SK-N-SH (cell line): ENCODE data around the gene ADGRE2. TPM values are rescaled to one million over a fixed set of nuclear protein-coding genes. Genes with fewer than 3 reads are reported as not detected.

Source experiments
- CTCF ChIA-PET: fragments of 300-600, 350-600 bp; formaldehyde crosslinking; extraction: SDS; loops from one replicate; lab custom pipeline; 2021; lab: Yijun Ruan, JAX
- POLR2A ChIA-PET: fragments of 350-600 bp; sonication (Branson Sonifier 250); formaldehyde crosslinking; extraction: SDS; loops from one replicate; lab custom pipeline; 2020; ENCODE audit warnings: antibody characterized with exemption, inconsistent platforms; lab: Yijun Ruan, JAX
- DNase-seq: peaks from one replicate; pipeline ENCODE4 v3.0.0; 2012
- H2AFZ ChIP-seq: fragments of 200-600 bp; sonication (generic); 2 replicates; pipeline ENCODE4 v1.8.1; 2016; ENCODE audit warnings: antibody characterized with exemption, mild to moderate bottlenecking, low read depth
- H3F3A ChIP-seq: fragments of 200-600 bp; sonication (generic); replicated peaks from 2 replicates; pipeline ENCODE3; 2016; ENCODE audit warnings: antibody characterized with exemption, mild to moderate bottlenecking; ENCODE audit not compliant: insufficient read depth
- H3K27ac ChIP-seq, 2 experiments: fragments of 200-500 bp in 1 of 2; fragments of 200-600 bp in 1 of 2; sonication (Bioruptor generic) in 1 of 2; sonication (generic), shearing (Covaris generic) in 1 of 2; 2 replicates each; pipeline versions ENCODE4 v1.5.1 to v1.6.1; 2014 to 2016; ENCODE audit warnings: low read depth in 2 of 2, inconsistent platforms in 1 of 2, low read length in 1 of 2, mild to moderate bottlenecking in 1 of 2, mixed read lengths in 1 of 2
- H3K27me3 ChIP-seq: fragments of 200-600 bp; sonication (generic), shearing (Covaris generic); 2 replicates; pipeline ENCODE4 v1.6.1; 2016; ENCODE audit warnings: mixed run types; ENCODE audit not compliant: insufficient read depth
- H3K36me3 ChIP-seq, 2 experiments: fragments of 200-500 bp in 1 of 2; fragments of 200-600 bp in 1 of 2; sonication (Bioruptor generic) in 1 of 2; sonication (generic) in 1 of 2; replicated peaks in 1 of 2; 2 replicates each; pipeline versions ENCODE3 to v1.5.1; 2014 to 2016; ENCODE audit warnings: low read length in 1 of 2, mild to moderate bottlenecking in 1 of 2; ENCODE audit not compliant: insufficient read depth in 2 of 2, control insufficient read depth in 1 of 2
- H3K4me1 ChIP-seq, 2 experiments: fragments of 200-500 bp in 1 of 2; fragments of 200-600 bp in 1 of 2; sonication (Bioruptor generic) in 1 of 2; sonication (generic), shearing (Covaris generic) in 1 of 2; 2 replicates each; pipeline versions ENCODE4 v1.5.1 to v1.6.1; 2014 to 2016; ENCODE audit warnings: low read depth in 1 of 2, low read length in 1 of 2, mixed run types in 1 of 2; ENCODE audit not compliant: insufficient read depth in 2 of 2, control insufficient read depth in 1 of 2
- H3K4me2 ChIP-seq: fragments of 200-600 bp; sonication (generic), shearing (Covaris generic); 2 replicates; pipeline ENCODE4 v1.6.1; 2017; ENCODE audit warnings: mixed run types
- H3K4me3 ChIP-seq, 2 experiments: fragments of 200-500 bp in 1 of 2; fragments of 200-600 bp in 1 of 2; sonication (Bioruptor generic) in 1 of 2; sonication (generic), shearing (Covaris generic) in 1 of 2; 2 replicates each; pipeline versions ENCODE4 v1.5.1 to v1.8.1; 2014 to 2016; ENCODE audit warnings: low read depth in 2 of 2, inconsistent platforms in 1 of 2, low read length in 1 of 2, mild to moderate bottlenecking in 1 of 2, mixed read lengths in 1 of 2, moderate library complexity in 1 of 2
- H3K79me2 ChIP-seq: fragments of 200-600 bp; sonication (generic); 2 replicates; pipeline ENCODE4 v1.8.1; 2017; ENCODE audit warnings: mild to moderate bottlenecking; ENCODE audit not compliant: insufficient read depth
- H3K9ac ChIP-seq: fragments of 200-600 bp; sonication (generic); 2 replicates; pipeline ENCODE4 v1.6.1; 2017; ENCODE audit warnings: mixed run types
- H3K9me2 ChIP-seq: fragments of 200-600 bp; sonication (generic); 2 replicates; pipeline ENCODE4 v1.6.1; 2017; ENCODE audit warnings: mixed run types
- H3K9me3 ChIP-seq: fragments of 200-600 bp; sonication (generic); 2 replicates; pipeline ENCODE4 v1.6.1; 2017; ENCODE audit warnings: mixed run types, mild to moderate bottlenecking, moderate library complexity
- H4K20me1 ChIP-seq: fragments of 200-600 bp; sonication (generic); 2 replicates; pipeline ENCODE4 v1.6.1; 2017; ENCODE audit warnings: mild to moderate bottlenecking, mixed run types; ENCODE audit not compliant: insufficient read depth
- CHD2 ChIP-seq: fragments of 150-350 bp; IDR thresholded peaks from 2 replicates; pipeline ENCODE4 v1.6.1; 2018; ENCODE audit warnings: low read length; ENCODE audit not compliant: partially characterized antibody
- CTCF ChIP-seq: fragments of 200-600 bp; sonication (generic); IDR thresholded peaks from 2 replicates; pipeline ENCODE4 v1.6.1; 2017; ENCODE audit warnings: antibody characterized with exemption, mild to moderate bottlenecking, moderate library complexity
- EP300 ChIP-seq, 2 experiments: IDR thresholded peaks; 2 replicates each; pipeline versions ENCODE4 v1.4.0 to v1.6.1; 2012; ENCODE audit warnings: borderline replicate concordance in 1 of 2, low read depth in 1 of 2, low read length in 1 of 2
- EZH2phosphoT487 ChIP-seq: fragments of 200-600 bp; sonication (generic); IDR thresholded peaks from 2 replicates; pipeline ENCODE4 v1.6.1; 2017; ENCODE audit warnings: low read depth, mixed run types, mild to moderate bottlenecking, antibody characterized with exemption, moderate library complexity, borderline replicate concordance
- FOSL2 ChIP-seq: IDR thresholded peaks from 2 replicates; pipeline ENCODE4 v1.4.0; 2012; ENCODE audit warnings: low read depth, mild to moderate bottlenecking, moderate library complexity, borderline replicate concordance
- FOXM1 ChIP-seq: IDR thresholded peaks from 2 replicates; pipeline ENCODE4 v1.4.0; 2012; ENCODE audit warnings: low read depth, mild to moderate bottlenecking
- GATA2 ChIP-seq: sonication (generic); formaldehyde crosslinking; IDR thresholded peaks from 2 replicates; pipeline ENCODE4 v1.5.0; 2020; ENCODE audit warnings: mild to moderate bottlenecking, missing genetic modification reagents
- MXI1 ChIP-seq: IDR thresholded peaks from 2 replicates; pipeline ENCODE4 v1.6.1; 2012; ENCODE audit warnings: mild to moderate bottlenecking, low read depth, low read length, improper control_type of control experiment
- POLR2AphosphoS5 ChIP-seq: IDR thresholded peaks from 2 replicates; pipeline ENCODE4 v1.6.1; 2012; ENCODE audit warnings: low read depth, low read length
- RCOR1 ChIP-seq: fragments of 150-350 bp; IDR thresholded peaks from 2 replicates; pipeline ENCODE4 v1.6.1; 2017; ENCODE audit warnings: antibody characterized with exemption, low read length
- RXRA ChIP-seq: IDR thresholded peaks from 2 replicates; pipeline ENCODE4 v1.4.0; 2012; ENCODE audit warnings: low read depth, mild to moderate bottlenecking, borderline replicate concordance
- SIN3A ChIP-seq: IDR thresholded peaks from 2 replicates; pipeline ENCODE4 v1.6.1; 2012; ENCODE audit warnings: low read depth, mild to moderate bottlenecking, low read length, moderate library complexity, borderline replicate concordance
- TAF1 ChIP-seq: IDR thresholded peaks from 2 replicates; pipeline ENCODE4 v1.6.1; 2012; ENCODE audit warnings: low read depth, mild to moderate bottlenecking, low read length, moderate library complexity, borderline replicate concordance
- TCF12 ChIP-seq: IDR thresholded peaks from 2 replicates; pipeline ENCODE4 v1.4.0; 2012
- ZBTB33 ChIP-seq: IDR thresholded peaks from 2 replicates; pipeline ENCODE4 v1.4.0; 2012; ENCODE audit warnings: low read depth, borderline replicate concordance
- WGBS: methylation state at CpG from one replicate; pipeline ENCODE4 v1.1.6; 2017; ENCODE audit warnings: low lambda C conversion rate; 5-methylcytosine and 5-hydroxymethylcytosine counted together
- polyA plus RNA-seq, 3 experiments: library from polyadenylated mRNA; depleted of rRNA; stranded (reverse); fragments of >200 nt; gene quantifications; 2 replicates each; pipeline ENCODE4 v1.2.3, GENCODE V29; 2012
- TF ChIP-seq, protein P1 (sequence below): IDR thresholded peaks from 2 replicates; pipeline ENCODE4; 2012
- TF ChIP-seq, protein P2 (sequence below): IDR thresholded peaks from 2 replicates; pipeline ENCODE4 v1.4.0; 2012; ENCODE audit warnings: low read depth
- TF ChIP-seq, protein P3 (sequence below): IDR thresholded peaks from 2 replicates; pipeline ENCODE4 v1.4.0; 2012; ENCODE audit warnings: low read depth, borderline replicate concordance

ADGRE2 gene
- polyA plus RNA-seq, 1 of the 3 experiments (the other 2 are of a cell fraction): 0.02 TPM

- Histone ChIP-seq H3K36me3 (no peaks in the 10 kb centered on the region), H3K4me1 (no peaks in the 10 kb centered on the region), H3K9me2 (no peaks in the 10 kb centered on the region), H3K9me3 (no peaks in the 10 kb centered on the region), H3K27me3 (peaks cover 13% of the 10 kb centered on the region; the same call in 1 of the 2 replicates), H3K79me2 (no peaks in the 10 kb centered on the region), H3F3A (no peaks in the 10 kb centered on the region), H3K4me2 (no peak overlapping the region), H4K20me1 (no peaks in the 10 kb centered on the region), H2AFZ (no peak overlapping the region), H3K4me3 (no peak overlapping the region), H3K9ac (no peak overlapping the region), H3K27ac (no peak overlapping the region)
- no peak for DNase-seq
- WGBS: 9% methylated on average over 5 of the region's 5 CpGs
- ChIA-PET CTCF (no interaction called here), POLR2A (no interaction called here)
- TF ChIP-seq POLR2AphosphoS5 (no peak), ZBTB33 (no peak), RXRA (no peak), TAF1 (no peak), CTCF (no peak), FOSL2 (no peak), GATA2 (no peak), EZH2phosphoT487 (no peak), CHD2 (no peak), FOXM1 (no peak), SIN3A (no peak), TCF12 (no peak), MXI1 (no peak), RCOR1 (no peak), EP300 (IDR thresholded peaks at IDR 0.05; ENCODE audit: borderline replicate concordance in 1 of 2, low read depth in 1 of 2, low read length in 1 of 2) (no peak)
- TF ChIP-seq, protein P1, sequence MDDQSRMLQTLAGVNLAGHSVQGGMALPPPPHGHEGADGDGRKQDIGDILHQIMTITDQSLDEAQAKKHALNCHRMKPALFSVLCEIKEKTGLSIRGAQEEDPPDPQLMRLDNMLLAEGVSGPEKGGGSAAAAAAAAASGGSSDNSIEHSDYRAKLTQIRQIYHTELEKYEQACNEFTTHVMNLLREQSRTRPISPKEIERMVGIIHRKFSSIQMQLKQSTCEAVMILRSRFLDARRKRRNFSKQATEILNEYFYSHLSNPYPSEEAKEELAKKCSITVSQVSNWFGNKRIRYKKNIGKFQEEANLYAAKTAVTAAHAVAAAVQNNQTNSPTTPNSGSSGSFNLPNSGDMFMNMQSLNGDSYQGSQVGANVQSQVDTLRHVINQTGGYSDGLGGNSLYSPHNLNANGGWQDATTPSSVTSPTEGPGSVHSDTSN: no peak
- TF ChIP-seq, protein P2, sequence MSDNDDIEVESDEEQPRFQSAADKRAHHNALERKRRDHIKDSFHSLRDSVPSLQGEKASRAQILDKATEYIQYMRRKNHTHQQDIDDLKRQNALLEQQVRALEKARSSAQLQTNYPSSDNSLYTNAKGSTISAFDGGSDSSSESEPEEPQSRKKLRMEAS: no peak
- TF ChIP-seq, protein P3, sequence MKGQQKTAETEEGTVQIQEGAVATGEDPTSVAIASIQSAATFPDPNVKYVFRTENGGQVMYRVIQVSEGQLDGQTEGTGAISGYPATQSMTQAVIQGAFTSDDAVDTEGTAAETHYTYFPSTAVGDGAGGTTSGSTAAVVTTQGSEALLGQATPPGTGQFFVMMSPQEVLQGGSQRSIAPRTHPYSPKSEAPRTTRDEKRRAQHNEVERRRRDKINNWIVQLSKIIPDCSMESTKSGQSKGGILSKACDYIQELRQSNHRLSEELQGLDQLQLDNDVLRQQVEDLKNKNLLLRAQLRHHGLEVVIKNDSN: no peak
Observed at GRCh38 chr19:14735915-14736314, 42.4 kb downstream of the ADGRE2 start.
